ENCODE results near the gene CNN1. TPM values are rescaled to one million over a fixed set of nuclear protein-coding genes. Genes with fewer than 3 reads are reported as not detected.

CNN1 gene
- total and polyA plus RNA-seq, 2 of the 13 experiments (the other 11 are each of a cell fraction or from before 2014, with no cell fraction given) = 0.70 to 1.1 TPM

DNA sequence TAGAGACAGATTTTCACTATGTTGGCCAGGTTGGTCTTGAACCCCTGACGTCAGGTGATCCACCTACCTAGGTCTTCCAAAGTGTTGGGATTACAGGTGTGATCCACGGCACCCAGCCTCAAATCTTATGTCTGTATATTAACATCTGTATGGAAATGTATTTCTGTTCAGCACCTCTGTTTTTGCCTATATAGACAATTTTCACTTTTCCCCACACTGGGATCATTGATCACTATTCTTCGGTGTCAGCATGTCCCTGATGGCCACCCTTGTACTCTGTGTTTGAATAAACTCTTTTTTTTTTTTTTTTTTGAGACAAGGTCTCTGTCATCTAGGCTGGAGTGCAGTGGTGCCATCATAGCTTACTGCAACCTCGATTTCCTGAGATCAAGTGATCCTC is 55.4 kb downstream of the CNN1 start:
- Histone ChIP-seq H3K4me2 (ENCODE audit: low read depth, low read length) (no peak overlapping the region), H3K79me2 (ENCODE audit: insufficient read depth, low read length) (peaks cover 15% of the 10 kb centered on the region), H3K36me3 (replicated peaks in 1 of 2; ENCODE audit: control insufficient read depth in 1 of 2, insufficient read depth in 2 of 2, low read length in 2 of 2) (no peaks in the 10 kb centered on the region), H3K4me3 (replicated peaks in 1 of 3; ENCODE audit: insufficient read depth in 1 of 3, low read depth in 2 of 3, low read length in 3 of 3) (no peak overlapping the region), H3K27ac (ENCODE audit: extremely low read length, insufficient read depth, low read length) (no peak overlapping the region), H3K27me3 (ENCODE audit: control insufficient read depth in 1 of 2, insufficient read depth in 2 of 2, low read length in 2 of 2) (no peaks in the 10 kb centered on the region), H3K9me3 (ENCODE audit: low read length) (no peaks in the 10 kb centered on the region), H3K4me1 (ENCODE audit: insufficient read depth, low read length) (peaks cover 26% of the 10 kb centered on the region), H2AFZ (ENCODE audit: low read length) (no peak overlapping the region), H3K9ac (ENCODE audit: insufficient read depth, low read depth, low read length) (no peak overlapping the region), H4K20me1 (ENCODE audit: insufficient read depth, low read length) (no peaks in the 10 kb centered on the region)
- ChIA-PET CTCF (ENCODE audit: low intra/inter-chr PET ratio, low total read pairs) (no interaction called here), POLR2A (no interaction called here)
- intact Hi-C loops (cut with micrococcal nuclease; ENCODE audit: unreplicated experiment) = no loop called here
- DNase-seq (ENCODE audit: low spot score) (no peak), ATAC-seq (no peak), FAIRE-seq (no peak)
- TF ChIP-seq MAFF (IDR thresholded peaks at IDR 0.05; ENCODE audit: low read depth, low read length) = peak; percentile 82
- no peak for TF ChIP-seq ISL2 (CRISPR knock-in tag; IDR thresholded peaks at IDR 0.05)
- no peak for TF ChIP-seq SRSF1 (optimal IDR thresholded peaks at IDR 0.05; ENCODE audit: low read depth, low read length)
- no peak for TF ChIP-seq TEAD3 (CRISPR knock-in tag; optimal IDR thresholded peaks at IDR 0.05; ENCODE audit: borderline replicate concordance)
- TF ChIP-seq HCFC1 (IDR thresholded peaks at IDR 0.05; ENCODE audit: low read depth, low read length) = no peak
- TF ChIP-seq ZBTB20 (CRISPR knock-in tag; IDR thresholded peaks at IDR 0.05; ENCODE audit: borderline replicate concordance, low read depth) = no peak
- no peak for TF ChIP-seq TCF7L2 (IDR thresholded peaks at IDR 0.05; ENCODE audit: low read depth, low read length)
- TF ChIP-seq MAFK (conservative IDR thresholded peaks at IDR 0.05 in 1 of 2, IDR thresholded peaks at IDR 0.05 in 1 of 2; ENCODE audit: low read length in 2 of 2) = peak; percentile 82 to 87
- no peak for TF ChIP-seq ARNT (IDR thresholded peaks at IDR 0.05)
- no peak for TF ChIP-seq CREM (IDR thresholded peaks at IDR 0.05)
- TF ChIP-seq CREM (CRISPR knock-in tag; IDR thresholded peaks at IDR 0.05) = no peak
- no peak for TF ChIP-seq ZNF329 (CRISPR knock-in tag; IDR thresholded peaks at IDR 0.05; ENCODE audit: low read depth)
- TF ChIP-seq, protein P1, sequence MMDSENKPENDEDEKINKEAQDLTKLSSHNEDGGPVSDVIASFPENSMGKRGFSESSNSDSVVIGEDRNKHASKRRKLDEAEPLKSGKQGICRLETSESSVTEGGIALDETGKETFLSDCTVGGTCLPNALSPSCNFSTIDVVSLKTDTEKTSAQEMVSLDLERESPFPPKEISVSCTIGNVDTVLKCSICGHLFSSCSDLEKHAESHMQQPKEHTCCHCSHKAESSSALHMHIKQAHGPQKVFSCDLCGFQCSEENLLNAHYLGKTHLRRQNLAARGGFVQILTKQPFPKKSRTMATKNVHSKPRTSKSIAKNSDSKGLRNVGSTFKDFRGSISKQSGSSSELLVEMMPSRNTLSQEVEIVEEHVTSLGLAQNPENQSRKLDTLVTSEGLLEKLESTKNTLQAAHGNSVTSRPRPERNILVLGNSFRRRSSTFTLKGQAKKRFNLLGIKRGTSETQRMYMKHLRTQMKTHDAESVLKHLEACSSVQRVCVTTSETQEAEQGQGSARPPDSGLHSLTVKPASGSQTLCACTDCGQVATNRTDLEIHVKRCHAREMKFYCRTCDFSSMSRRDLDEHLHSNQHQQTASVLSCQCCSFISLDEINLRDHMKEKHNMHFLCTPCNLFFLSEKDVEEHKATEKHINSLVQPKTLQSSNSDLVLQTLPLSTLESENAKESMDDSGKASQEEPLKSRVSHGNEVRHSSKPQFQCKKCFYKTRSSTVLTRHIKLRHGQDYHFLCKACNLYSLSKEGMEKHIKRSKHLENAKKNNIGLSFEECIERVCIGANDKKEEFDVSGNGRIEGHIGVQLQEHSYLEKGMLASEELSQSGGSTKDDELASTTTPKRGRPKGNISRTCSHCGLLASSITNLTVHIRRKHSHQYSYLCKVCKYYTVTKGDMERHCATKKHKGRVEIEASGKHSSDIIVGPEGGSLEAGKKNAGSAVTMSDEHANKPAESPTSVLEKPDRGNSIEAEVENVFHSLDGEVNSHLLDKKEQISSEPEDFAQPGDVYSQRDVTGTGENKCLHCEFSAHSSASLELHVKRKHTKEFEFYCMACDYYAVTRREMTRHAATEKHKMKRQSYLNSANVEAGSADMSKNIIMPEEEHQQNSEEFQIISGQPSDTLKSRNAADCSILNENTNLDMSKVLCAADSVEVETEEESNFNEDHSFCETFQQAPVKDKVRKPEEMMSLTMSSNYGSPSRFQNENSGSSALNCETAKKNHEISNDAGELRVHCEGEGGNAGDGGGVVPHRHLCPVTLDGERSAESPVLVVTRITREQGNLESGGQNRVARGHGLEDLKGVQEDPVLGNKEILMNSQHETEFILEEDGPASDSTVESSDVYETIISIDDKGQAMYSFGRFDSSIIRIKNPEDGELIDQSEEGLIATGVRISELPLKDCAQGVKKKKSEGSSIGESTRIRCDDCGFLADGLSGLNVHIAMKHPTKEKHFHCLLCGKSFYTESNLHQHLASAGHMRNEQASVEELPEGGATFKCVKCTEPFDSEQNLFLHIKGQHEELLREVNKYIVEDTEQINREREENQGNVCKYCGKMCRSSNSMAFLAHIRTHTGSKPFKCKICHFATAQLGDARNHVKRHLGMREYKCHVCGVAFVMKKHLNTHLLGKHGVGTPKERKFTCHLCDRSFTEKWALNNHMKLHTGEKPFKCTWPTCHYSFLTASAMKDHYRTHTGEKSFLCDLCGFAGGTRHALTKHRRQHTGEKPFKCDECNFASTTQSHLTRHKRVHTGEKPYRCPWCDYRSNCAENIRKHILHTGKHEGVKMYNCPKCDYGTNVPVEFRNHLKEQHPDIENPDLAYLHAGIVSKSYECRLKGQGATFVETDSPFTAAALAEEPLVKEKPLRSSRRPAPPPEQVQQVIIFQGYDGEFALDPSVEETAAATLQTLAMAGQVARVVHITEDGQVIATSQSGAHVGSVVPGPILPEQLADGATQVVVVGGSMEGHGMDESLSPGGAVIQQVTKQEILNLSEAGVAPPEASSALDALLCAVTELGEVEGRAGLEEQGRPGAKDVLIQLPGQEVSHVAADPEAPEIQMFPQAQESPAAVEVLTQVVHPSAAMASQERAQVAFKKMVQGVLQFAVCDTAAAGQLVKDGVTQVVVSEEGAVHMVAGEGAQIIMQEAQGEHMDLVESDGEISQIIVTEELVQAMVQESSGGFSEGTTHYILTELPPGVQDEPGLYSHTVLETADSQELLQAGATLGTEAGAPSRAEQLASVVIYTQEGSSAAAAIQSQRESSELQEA (CRISPR knock-in tag; IDR thresholded peaks at IDR 0.05; ENCODE audit: not compliant biosample characterization) = no peak
- TF ChIP-seq, protein P2, sequence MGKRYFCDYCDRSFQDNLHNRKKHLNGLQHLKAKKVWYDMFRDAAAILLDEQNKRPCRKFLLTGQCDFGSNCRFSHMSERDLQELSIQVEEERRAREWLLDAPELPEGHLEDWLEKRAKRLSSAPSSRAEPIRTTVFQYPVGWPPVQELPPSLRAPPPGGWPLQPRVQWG (CRISPR knock-in tag; IDR thresholded peaks at IDR 0.05; ENCODE audit: borderline replicate concordance, low read depth) = no peak
- BruUV-seq (replicated peaks) = no TSS peak
- WGBS (ENCODE audit: low lambda C conversion rate) = 58% methylated on average over 4 of the region's 4 CpGs
- in situ Hi-C loops (cut with HindIII; ENCODE audit: extremely low pct_ligation_motif_present, low pct_unique_long_range_greater_than_20kb) = no loop called here

Measured in HepG2 (cell line).